Measurements from ENCODE around the gene SPATA9.
A peak's percentile ranks its signal among the peaks of the same experiment; 100 is the strongest.
"Not testable (repeated sequence)": the region's sequence is repeated elsewhere in the genome, so short reads cannot be mapped to it uniquely, and the experiment has no call there.

Gene SPATA9

GRCh38 chr5:95672641-95673040 lies 10.2 kb downstream of the SPATA9 start:
- no peak for DNase-seq

- DNase-seq: peak; percentile 54
Observed at GRCh38 chr5:95671826-95672225, 11.0 kb downstream of the SPATA9 start.

GRCh38 chr5:95670568-95670967 lies 12.2 kb downstream of the SPATA9 start:
- DNase-seq: no peak

GRCh38 chr5:95669985-95670384 lies 12.8 kb downstream of the SPATA9 start:
- DNase-seq: peak; percentile 20

GRCh38 chr5:95669540-95669939 lies 13.3 kb downstream of the SPATA9 start:
- no peak for DNase-seq

- no peak for DNase-seq
Observed at GRCh38 chr5:95668728-95669127, 14.1 kb downstream of the SPATA9 start.

GRCh38 chr5:95668216-95668615 lies 14.6 kb downstream of the SPATA9 start:
- DNase-seq: no peak

GRCh38 chr5:95667678-95668077 lies 15.1 kb downstream of the SPATA9 start:
- no peak for DNase-seq

- DNase-seq: peak; percentile 28
Observed at GRCh38 chr5:95667061-95667618, 15.7 kb downstream of the SPATA9 start.

GRCh38 chr5:95664204-95664786 lies 18.5 kb downstream of the SPATA9 start:
- DNase-seq: peak; percentile 80

- no peak for DNase-seq
Observed at GRCh38 chr5:95662946-95663345, 19.8 kb downstream of the SPATA9 start.

GRCh38 chr5:95660060-95660459 lies 22.7 kb downstream of the SPATA9 start:
- no peak for DNase-seq

GRCh38 chr5:95655575-95655974 lies 27.2 kb downstream of the SPATA9 start:
- no peak for DNase-seq

GRCh38 chr5:95654196-95654595 lies 28.6 kb downstream of the SPATA9 start:
- DNase-seq: no peak

- no peak for DNase-seq
Observed at GRCh38 chr5:95652849-95653248, 29.9 kb downstream of the SPATA9 start.

- peak; percentile 45 for DNase-seq
Observed at GRCh38 chr5:95649842-95650620, 32.8 kb downstream of the SPATA9 start.

- peak; percentile 60 for DNase-seq
Observed at GRCh38 chr5:95649274-95649673, 33.5 kb downstream of the SPATA9 start.

GRCh38 chr5:95647886-95648860 lies 34.6 kb downstream of the SPATA9 start:
- DNase-seq: peak; percentile 89

- DNase-seq: peak; percentile 99
Observed at GRCh38 chr5:95646569-95647431, 36.0 kb downstream of the SPATA9 start, which contains the start of gene RFESD. Gene RFESD (plus strand): TSS chr5:95646777. CDS start chr5:95652272, 5,495 bp downstream.

GRCh38 chr5:95646226-95646568 lies 36.6 kb downstream of the SPATA9 start:
- DNase-seq: not testable (repeated sequence)

GRCh38 chr5:95644351-95645042 lies 38.3 kb downstream of the SPATA9 start:
- peak; percentile 88 for DNase-seq
